NCI-H524 treated with DMSO at 0.1 percent for 48 hours (cell line): ENCODE data around the gene CDKN2B-AS1.

ENCODE experiments used
- DNase-seq: peaks from one replicate; lab custom pipeline; 2025; lab: John Stamatoyannopoulos, UW

Gene CDKN2B-AS1

DNA sequence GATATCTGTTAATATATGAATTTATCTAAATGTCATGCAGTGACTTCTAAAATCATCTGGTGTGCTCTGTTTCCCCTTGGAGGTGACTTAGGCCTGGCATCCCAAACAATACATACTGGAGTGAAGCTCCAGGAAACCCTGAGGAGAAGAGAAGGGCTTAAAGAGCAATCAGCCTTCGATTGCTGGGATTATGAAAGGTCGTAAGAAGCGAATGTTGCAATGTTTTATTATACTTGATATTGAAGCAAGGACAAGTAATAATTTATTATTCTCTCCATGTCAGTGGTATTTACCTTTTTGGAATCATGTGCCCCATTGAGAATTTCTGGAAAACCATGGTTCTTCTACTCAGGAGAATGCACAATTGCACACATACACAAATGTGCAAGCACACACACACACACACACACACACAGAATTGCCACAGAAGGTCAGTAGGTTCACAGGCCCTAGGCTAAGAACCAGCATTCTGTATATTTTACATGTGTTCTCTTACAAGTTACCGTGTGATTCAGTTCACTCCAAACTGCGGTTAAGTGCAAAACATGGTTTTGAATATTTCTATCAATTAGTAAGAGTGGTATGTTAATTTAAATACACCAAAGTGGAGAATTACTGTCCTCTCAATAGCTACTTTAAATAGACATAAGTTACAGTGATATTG lies 93.6 kb downstream of the CDKN2B-AS1 start:
- no peak for DNase-seq

DNA sequence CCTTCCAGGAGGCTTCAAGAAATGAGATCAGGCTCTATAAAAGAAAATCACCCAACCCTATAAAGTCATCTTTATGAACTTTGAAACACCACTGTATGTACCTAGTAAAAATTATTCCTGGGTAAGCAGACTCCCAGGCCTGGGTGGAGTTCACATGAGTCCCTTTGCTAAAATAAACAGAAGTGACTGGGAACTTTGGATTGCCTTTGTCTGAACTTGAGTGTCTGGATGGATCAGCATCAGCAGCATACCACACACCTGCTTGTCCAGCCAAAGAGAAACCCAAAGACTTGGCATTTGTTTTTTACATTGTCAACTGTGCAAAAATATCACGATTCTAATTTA lies 94.1 kb downstream of the CDKN2B-AS1 start:
- no peak for DNase-seq

DNA sequence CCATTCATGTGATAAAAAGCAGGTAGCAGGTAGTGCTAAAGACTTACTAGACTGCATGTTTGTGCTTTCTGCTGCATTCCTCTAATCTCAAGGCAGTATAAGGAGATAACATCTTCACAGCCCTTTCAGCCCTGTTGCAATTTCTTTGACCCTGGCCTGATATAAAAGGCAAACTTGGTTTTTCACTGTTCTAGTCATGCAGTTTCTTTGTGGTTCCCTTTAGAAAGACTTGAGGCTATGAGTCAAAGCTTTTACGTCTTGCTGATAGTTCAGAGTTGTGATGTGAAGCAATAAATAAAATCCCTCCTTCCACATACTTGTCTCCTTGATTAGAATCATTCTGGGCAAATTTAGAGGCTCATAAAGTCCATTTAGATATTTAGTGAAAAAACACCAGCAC lies 103.1 kb downstream of the CDKN2B-AS1 start:
- DNase-seq: no peak

DNA sequence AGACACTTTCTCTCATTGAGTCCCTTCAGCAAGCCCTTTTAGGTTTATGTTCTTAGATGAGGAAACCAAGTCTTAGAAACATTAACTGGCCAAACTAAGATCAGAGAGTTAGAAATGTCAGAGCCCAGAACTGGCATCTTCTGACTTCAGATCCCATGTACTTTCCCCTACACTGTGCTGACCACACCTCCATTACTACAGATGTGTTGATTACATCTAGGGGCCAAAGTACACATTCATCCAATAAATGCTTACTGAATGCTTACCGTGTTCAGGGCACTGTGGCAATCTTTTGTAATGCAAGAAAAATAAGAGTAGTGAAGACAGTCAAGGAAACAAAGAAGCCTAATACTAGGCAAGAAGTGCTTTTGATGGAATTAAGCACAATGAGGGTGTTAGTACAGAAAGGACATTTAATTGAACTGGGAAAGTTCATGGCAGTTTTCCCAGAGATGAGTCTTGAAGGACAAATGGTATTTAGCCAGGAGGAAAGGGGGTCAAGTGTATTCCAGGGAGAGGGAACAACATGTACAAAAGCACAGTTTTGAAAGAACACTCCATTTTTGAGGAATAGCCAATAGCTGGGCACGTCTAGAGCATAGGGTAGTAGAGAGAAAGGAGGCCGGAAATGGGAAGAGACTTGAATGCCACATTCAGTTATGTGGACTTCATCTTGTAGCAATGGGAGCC lies 104.2 kb downstream of the CDKN2B-AS1 start:
- no peak for DNase-seq

DNA sequence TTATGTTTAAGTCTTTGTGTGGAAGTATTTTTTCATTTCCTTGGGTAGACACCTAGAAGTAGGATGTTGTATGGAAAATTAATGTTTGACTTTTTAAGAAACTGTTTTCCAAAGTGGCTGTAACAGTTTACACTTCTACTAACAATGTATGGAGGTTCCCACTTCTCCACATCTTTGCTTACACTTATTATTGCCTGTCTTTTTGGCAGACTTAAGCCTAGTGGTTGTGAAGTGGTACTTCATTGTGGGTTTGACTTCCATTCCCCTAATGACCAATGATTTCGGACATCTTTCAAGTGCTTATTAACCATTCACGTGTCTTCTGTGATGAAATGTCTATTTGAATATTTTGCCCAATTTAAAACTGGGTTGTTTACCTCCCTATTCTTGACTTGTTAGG lies 106.0 kb downstream of the CDKN2B-AS1 start:
- no peak for DNase-seq

DNA sequence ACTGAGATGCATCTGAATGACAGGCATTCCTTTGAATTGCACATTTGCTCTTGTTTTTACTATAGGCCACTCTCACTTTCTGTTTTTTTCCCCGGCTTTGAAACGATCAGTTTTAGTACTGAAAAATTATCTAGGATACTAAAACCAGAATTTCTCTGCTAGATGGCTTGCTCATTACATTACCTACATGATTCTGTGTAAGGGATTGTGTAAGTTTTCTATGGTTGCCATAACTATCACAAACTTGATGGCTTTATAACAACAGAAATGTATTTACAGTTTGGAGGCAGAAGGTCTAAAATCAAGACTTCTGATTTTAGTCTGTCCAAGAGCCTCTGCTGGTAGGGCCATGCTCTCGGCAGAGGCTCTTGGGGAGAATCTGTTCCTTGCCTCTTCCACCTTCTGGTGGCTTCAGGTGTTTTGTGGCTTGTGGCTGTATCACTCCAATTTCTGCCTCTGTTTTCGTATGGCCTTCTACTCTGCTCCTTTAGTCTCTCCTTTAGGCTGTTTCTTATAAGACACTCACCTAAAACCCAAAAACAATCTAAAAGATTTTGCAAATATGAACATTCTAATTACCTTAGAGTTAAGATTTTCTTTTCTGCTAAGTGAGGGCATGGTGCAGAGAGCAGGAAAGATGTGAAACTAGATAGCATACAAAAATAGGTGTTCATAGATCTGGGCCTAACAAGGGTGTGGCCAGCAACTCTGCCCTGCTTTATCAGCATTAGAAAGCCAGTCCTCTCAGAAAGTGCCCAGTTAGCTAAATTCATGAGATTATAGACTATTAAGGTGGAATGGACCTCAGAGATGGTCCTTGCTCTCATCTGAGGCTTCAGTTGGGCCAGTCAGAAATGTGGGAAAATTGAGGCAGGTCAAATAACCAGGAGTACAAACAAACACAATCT lies 107.8 kb downstream of the CDKN2B-AS1 start:
- no peak for DNase-seq

DNA sequence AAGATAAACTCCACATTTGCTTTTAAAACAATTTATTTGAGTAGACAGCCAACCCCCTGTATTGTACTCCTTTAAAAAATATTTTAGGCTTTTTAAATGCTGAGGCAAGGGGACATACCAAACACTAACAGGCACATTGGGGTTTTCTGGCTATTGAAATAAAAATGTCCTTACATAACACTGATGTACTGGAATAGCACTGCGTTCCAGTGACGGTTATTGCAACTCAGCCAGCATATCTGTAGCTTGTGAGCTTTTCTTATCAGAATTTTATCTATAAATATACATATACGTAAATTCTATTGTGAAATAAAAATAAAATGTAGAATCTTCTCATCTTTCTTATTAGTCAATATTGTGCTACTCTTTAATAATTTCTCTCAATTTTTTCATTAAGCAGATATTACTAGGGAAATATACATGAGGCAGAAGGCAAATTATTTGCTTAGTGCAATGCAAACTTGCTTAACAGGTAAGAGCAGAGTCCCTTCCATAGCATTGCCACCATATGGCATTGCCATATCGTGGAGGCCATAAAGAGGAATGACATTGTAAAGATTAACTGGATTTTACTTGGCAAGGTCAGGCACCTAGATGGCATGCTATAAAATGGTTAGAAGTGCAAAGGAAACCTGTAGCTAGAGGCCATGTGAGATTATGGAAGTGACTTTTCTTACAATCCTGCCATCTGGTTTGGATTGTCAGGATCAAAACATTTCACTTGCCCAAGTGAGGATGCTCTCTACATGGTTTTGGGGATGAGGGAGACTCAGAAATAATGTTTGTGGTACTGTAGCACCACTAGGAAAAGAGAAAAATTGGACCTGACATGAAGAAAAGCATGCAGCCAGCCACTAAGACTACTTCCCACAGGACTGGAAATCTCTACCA lies 109.3 kb downstream of the CDKN2B-AS1 start:
- DNase-seq: no peak

DNA sequence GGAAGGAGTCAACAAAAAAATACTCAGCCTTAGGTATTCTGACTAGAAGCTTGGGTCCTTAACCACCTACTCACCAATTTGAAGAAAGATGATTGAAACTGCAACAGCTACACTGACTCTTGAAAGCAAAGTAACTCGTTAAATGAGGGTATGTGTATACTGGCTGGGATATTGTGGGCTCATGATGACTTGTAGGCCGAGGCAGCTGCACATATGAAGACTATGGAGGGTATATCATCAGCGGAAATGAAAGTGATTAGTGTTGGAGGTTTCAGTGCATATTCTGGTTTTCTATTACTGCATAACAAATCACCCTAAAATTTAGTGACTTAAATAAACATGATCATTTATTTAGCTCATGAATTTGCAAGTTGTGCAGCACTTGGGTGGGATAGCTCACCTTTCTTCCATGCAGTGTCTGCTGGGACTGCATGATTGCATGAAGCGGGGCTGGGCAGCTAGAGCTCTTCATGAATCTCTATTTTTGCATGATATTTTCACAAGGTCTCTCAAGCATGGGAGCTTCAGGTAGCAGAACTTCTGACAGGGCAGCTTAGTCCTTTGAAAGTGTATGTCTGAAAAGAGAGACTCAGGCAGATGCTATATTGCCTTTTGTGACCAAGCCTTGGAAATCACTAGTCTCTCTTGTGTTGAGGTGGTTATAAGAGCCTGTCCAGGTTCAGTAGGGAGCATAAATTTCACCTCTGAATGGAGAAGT lies 110.6 kb downstream of the CDKN2B-AS1 start:
- no peak for DNase-seq

DNA sequence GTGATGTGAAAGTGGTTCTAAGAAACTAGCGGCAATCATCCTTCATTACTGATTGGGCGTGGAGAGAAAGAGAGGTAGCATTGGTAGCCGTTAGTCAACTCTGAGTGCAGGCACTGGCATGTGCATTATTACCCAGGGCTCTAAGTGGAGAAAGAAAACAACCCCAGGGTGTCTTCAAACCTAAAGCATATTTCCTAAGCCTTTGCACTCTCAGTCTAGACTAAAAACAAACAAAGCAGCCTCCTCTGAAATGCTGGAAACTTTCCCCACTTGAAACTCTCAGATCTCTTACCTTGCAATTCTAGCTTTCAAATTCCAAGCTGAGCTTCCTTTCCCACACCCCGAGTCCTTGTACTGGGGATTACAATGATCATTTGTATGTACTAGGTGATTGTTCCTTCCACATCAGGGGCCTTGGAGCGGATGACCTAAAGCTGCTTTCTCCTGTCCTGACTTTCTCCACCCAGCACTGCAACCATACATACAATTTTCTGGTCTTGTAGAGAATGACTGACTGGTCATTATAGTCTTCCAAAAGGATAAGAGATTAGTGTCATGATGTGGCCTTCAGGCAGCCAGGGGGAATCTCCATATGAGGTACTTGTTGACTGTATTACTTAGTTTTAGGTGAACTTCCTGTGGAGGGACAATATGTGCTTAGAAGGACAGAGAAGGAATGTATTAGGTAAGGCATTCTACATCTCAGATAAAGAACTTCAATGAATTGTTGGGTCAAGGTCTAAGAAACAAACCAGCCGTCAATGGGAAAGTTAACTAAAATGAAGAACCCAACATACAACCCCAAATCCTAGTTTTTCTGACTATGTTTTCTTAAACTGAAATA lies 112.8 kb downstream of the CDKN2B-AS1 start:
- DNase-seq: no peak

DNA sequence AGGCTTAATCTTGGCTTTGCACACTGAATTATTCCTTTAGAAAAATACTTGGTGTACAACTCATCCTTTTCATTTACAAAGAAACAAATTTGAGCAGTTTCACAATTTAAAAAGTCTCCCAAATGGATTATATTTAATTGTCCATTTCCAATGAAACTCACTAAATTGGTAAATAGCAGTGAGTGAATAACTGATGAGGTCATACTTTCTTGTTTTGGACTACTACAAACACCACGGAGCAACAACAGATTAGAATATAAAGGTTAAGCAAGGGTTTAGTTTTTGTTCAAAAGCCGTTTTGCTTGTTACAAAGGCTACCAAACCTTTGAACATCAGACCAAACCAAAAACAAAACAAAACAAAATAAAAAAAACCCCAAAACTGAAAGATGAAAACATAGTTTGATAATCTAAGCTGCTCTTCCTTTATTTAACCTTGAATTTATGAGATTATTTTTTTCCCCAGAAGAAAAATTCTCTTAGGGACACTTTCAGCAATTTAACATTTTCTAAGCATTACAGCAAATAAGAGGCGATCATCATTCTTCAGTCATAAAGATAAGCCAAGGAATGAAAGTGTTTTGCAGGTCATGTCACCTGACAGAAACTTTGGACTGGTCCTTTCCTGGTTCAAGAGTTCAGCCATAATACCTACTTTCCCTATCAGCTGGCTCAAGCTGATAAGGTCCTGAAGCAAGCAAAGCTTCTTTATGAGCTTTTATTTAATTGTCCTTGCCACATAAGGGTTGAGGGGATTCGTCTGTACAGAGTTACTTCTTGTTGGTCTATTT lies 114.2 kb downstream of the CDKN2B-AS1 start:
- DNase-seq: no peak

DNA sequence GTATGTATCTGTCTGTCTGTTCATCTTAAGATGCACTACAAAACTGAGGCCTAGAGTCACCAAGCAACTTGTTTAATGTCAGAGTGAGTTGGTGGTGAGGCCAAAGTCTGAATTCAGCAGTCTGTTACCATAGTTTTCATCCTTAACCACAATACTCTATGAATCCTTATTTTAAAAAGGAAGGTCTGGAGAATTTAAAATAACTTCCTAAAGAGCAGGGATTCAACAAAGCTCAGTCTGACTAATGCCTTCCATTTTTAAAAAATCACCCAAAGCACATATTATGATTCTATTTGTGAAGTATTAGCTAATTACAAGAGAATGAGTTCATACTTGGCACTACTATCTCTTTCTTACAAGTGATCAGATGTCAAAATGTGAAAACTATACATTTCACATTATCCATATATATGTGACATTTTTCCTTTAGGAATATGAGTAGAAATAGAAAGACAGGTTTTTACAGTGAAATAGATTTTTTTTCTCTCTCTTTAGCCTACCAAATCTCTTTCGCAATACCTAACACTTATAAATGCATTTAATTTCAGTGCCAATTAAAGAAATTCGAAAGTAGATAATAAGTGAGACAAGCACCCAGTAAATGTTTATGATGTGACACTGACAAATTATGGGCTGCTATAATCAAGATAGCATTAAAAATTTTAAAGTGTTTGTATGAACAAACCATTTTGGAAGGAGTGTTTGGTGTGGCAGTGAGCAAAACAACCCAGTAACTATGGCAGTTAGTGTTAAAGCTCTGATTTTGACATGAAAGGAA lies 116.8 kb downstream of the CDKN2B-AS1 start:
- DNase-seq: no peak

DNA sequence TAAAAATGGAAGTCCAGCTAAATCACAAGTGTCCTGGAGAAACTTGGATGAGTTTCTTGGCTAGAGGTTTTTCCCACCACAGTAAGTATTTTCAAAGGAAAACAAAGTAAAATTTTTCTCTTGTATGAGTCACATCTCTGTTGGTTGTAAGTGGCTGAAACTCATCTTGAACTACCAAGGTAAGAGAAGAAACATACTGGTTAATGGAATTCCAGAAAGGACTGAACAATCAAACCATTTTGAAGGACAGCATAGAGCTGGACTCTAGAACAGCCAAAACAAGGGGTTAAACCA lies 117.3 kb downstream of the CDKN2B-AS1 start:
- no peak for DNase-seq

DNA sequence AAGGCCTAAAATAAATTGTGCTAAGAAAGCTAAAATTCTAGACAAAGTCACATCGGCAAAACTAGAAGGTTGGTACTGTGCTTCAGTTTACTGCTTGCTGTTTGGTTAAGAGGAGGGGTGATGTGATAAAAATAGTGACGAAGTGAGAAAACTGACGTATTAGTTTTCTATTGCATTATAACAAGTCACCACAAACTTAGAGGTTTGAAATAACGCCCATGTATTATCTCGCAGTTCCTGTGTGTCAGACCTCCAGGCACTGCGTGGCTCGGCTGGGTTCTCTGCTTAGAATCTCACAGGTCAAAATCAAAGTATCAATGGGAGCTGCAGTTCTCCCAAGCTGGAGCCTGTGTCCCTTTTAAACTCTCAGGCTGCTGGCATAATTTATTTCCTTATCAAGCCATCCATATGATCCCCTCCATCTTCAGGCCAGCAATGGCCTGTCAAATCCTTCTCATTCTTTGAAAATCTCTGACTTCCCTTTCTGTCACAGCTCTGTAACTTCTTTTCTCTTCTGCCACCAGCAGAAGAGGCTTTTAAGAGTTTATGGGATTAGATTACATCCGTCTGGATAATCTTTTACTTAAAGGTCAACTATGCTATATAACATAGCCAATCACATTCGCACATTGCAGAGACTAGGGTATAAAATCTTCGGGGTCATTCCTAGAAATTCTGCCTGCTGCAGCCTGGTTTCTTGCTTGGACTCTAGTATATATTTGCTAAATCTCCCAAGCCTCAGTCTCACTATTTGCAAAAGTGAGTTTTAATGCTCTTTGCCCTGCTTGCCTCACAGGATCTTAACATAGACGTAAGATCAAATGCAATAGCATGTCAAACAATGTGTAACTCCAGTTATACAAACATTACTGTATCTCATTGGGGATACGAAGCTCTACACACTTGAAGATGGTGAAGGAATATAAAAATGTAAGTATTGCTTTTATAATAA lies 118.6 kb downstream of the CDKN2B-AS1 start:
- no peak for DNase-seq

DNA sequence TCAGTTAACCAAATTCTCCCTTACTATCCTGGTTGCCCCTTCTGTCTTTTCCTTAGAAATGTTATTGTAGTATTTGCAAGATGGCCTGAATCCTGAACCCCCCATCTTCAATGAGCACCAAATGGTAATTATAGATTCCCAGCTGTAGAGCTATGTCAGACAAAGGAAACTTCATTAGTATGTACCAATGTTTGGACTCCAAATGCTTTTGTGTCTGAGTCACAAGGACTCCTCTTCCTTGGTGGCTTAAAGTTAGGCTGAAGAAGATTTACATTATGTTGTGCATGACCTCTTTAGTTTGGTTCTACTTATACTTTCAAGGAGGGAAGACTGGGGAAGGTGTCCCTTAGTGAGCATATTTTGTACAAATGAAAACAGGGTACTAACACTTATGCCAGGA lies 120.4 kb downstream of the CDKN2B-AS1 start:
- no peak for DNase-seq

DNA sequence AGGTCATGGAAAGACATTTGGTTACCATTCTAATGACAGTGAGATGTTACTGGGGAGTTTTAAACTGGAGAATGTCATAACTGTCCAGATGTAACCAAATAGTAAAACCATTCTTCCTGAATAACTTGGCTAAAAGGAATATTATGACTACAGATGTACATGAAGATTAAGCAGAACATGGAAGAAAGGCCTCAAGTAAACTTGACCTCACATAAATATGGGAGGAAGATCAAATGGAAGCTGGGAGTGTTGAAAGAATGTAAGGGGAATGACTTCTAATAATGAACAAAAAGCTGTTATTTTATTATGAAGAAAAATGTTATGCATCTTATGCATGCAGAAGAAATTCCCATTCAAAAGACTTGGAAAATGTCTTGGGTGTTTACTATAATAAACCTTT lies 122.2 kb downstream of the CDKN2B-AS1 start:
- DNase-seq: no peak

DNA sequence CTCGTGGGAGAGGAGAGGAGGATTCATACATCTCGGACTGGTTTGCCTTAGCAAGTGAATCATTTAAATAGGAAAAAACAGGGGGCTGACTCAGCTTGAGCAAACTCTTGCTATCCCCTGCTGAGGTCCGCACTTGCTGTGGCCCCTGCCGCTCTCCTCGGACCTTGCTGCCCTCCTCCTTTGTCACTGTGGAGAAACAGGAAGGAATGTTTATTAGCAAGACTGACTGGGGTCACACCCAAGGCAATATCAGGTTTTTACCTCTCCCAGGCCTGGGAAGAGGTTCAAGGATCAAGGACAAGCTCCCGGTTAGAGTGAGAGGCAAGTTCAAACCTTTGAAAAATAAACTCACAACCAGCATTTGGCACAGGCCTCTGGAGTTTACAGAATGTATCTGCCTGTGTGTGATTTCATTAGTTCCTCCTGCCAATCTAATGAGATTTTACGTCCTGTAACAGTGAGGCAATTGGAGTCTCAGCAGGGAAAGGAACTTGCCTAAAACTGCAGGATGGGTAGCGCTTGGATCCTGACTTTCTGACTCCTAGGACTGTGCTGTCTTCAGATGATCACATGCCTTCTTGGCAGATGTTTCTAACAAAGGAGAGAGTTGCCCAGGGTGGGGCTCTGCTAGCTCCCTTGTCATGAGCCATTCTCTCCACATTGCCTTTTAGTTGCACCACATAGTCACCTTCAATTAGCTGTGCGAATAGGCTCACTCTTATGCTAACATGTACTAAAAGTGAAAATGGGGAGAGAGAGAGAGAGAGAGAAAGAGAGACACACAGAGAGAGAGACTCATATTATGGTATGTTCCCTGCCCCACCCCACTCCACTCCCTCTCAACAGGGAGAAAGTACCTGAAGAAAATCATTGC lies 123.2 kb downstream of the CDKN2B-AS1 start:
- no peak for DNase-seq
